ENCODE data around the gene TMEM163.

DNA sequence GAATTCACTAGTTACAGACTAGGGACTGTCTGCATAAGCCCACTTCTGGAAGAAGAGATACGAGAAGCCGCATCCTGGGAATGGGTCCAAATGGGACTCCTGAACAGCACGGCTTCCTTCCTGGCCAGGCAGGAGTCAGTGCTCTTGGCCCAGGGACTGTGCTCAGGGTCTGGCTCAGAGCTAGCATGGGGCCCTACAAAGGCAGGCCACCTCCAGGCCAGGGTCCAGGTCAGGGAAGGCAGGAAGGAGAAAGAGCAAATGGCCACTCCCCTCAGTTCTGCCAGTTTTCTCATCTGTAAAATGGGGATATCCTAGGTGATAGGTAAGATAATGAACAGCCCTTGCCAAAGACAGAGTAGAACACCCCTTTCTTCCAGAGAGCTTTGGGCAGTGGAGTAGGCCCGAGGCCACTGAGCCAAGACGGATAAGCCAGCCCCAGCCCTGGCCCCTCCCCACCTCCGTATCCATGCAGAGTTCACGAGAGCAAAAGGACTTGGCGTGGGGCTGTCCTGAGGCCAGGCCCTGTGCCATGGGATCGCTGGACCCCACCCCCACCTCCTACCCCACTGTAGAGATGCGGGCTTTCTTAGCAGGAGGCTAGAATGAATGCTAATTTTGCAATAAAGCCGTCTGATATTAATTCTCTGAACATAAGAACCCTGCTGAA, 274.9 kb downstream of the TMEM163 start:
- TF ChIP-seq, protein P1, sequence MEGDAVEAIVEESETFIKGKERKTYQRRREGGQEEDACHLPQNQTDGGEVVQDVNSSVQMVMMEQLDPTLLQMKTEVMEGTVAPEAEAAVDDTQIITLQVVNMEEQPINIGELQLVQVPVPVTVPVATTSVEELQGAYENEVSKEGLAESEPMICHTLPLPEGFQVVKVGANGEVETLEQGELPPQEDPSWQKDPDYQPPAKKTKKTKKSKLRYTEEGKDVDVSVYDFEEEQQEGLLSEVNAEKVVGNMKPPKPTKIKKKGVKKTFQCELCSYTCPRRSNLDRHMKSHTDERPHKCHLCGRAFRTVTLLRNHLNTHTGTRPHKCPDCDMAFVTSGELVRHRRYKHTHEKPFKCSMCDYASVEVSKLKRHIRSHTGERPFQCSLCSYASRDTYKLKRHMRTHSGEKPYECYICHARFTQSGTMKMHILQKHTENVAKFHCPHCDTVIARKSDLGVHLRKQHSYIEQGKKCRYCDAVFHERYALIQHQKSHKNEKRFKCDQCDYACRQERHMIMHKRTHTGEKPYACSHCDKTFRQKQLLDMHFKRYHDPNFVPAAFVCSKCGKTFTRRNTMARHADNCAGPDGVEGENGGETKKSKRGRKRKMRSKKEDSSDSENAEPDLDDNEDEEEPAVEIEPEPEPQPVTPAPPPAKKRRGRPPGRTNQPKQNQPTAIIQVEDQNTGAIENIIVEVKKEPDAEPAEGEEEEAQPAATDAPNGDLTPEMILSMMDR (IDR thresholded peaks at IDR 0.05): no peak
- no peak for TF ChIP-seq POLR2A (IDR thresholded peaks at IDR 0.05)
